Measurements from ENCODE around the gene ICE2.

- TF ChIP-seq ISL1 (CRISPR knock-in tag; IDR thresholded peaks at IDR 0.05), result no peak
- no peak for TF ChIP-seq OSR1 (CRISPR knock-in tag; IDR thresholded peaks at IDR 0.05)
- TF ChIP-seq SNAI2 (CRISPR knock-in tag; IDR thresholded peaks at IDR 0.05), result no peak
- TF ChIP-seq ESRRG (CRISPR knock-in tag; IDR thresholded peaks at IDR 0.05), result no peak
- no peak for TF ChIP-seq ZFP3 (CRISPR knock-in tag; IDR thresholded peaks at IDR 0.05)
- no peak for TF ChIP-seq RARB (CRISPR knock-in tag; IDR thresholded peaks at IDR 0.05)
- TF ChIP-seq PPARA (CRISPR knock-in tag; IDR thresholded peaks at IDR 0.05; ENCODE audit: borderline replicate concordance), result no peak
- TF ChIP-seq ZNF565 (CRISPR knock-in tag; conservative IDR thresholded peaks at IDR 0.05; ENCODE audit: low read depth), result no peak
- TF ChIP-seq TSHZ2 (CRISPR knock-in tag; IDR thresholded peaks at IDR 0.05), result no peak
- TF ChIP-seq PATZ1 (CRISPR knock-in tag; IDR thresholded peaks at IDR 0.05; ENCODE audit: borderline replicate concordance), result no peak
- no peak for TF ChIP-seq TOX (CRISPR knock-in tag; IDR thresholded peaks at IDR 0.05; ENCODE audit: borderline replicate concordance)
- TF ChIP-seq ARNTL (CRISPR knock-in tag; IDR thresholded peaks at IDR 0.05; ENCODE audit: borderline replicate concordance, low read depth), result no peak
These were observed 59.2 kb downstream of the ICE2 start for GRCh38 chr15:60419753-60420152.
